IPS-18a (cell line): ENCODE measurements around the gene TTC29.
"Not testable (repeated sequence)": the region's sequence is repeated elsewhere in the genome, so short reads cannot be mapped to it uniquely, and the experiment has no call there.

Experiments used
- H3K27ac ChIP-seq: one replicate; pipeline ENCODE4 v1.5.1; 2013; ENCODE audit warnings: low read length
- H3K27me3 ChIP-seq: one replicate; pipeline ENCODE4 v1.6.1; 2013; ENCODE audit warnings: mild to moderate bottlenecking, low read length; ENCODE audit not compliant: control insufficient read depth, insufficient read depth
- H3K36me3 ChIP-seq: one replicate; pipeline ENCODE4 v1.6.1; 2013; ENCODE audit warnings: low read depth, low read length; ENCODE audit not compliant: control insufficient read depth
- H3K4me1 ChIP-seq: one replicate; pipeline ENCODE4 v1.6.1; 2013; ENCODE audit warnings: low read depth, low read length; ENCODE audit not compliant: control insufficient read depth
- H3K4me3 ChIP-seq: one replicate; pipeline ENCODE4 v1.5.1; 2013; ENCODE audit warnings: low read length
- H3K9ac ChIP-seq: one replicate; pipeline ENCODE4 v1.6.1; 2013; ENCODE audit warnings: mild to moderate bottlenecking, low read length, moderate library complexity
- H3K9me3 ChIP-seq: one replicate; pipeline ENCODE4 v1.6.1; 2013; ENCODE audit warnings: low read depth, low read length; ENCODE audit not compliant: control insufficient read depth

Gene TTC29

DNA sequence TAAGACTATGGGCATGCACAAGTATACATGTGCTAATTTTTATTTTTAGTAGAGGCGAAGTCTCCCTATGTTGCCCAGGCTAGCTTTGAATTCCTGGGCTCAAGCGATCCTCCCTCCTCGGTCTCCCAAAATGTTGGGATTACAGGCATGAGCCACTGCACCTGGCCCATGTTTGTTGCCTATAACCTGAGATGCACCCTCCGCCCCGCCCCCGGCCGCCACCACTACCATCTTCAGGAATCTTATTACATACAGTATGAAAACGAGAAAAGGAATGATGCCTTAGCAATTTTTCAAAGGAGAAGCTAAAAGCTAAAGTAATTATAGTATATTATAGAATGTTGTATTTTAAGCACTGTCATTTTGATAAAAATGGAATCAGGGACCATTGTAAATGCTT, 245.8 kb downstream of the TTC29 start:
- Histone ChIP-seq H3K4me1 (no peaks in the 10 kb centered on the region), H3K9me3 (no peaks in the 10 kb centered on the region), H3K27me3 (no peaks in the 10 kb centered on the region), H3K27ac (no peak overlapping the region), H3K36me3 (no peaks in the 10 kb centered on the region), H3K9ac (no peak overlapping the region), H3K4me3 (no peak overlapping the region)

DNA sequence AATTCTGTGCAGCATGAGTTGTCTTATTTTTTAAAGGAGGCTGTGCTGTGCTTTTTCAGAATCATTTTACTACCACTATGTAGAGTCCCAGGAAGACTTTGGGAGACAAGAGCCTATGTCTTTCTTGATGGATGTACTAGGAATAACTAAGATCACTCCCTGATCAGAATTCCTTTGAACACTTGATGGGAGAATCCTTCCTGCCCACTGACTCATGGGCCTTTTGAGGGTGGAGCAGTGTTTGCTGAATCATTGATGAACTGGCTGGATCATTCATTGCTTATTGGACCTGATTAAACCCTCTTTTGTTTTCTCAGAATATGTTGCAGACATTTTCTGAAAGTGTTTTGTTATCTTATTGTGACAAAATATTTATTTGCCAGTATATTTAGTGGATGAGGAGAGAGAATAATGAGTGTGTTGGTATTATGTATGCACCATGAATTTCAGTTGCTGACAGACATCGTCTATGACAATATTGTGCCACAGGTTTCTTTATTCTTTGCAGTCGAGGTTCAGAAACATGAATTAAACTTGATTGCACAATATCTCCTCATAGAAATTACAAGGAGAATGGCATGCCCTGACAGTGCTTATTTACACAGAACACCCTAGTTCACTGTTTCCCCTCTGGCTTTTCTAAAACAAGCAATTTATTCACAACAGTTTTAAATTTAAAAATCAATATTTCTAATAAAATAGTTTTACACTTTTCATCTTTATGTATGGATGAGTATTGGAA, 270.7 kb downstream of the TTC29 start:
- Histone ChIP-seq H3K4me1 (no peaks in the 10 kb centered on the region), H3K9ac (no peak overlapping the region), H3K27ac (no peak overlapping the region), H3K4me3 (no peak overlapping the region), H3K9me3 (no peaks in the 10 kb centered on the region), H3K36me3 (no peaks in the 10 kb centered on the region), H3K27me3 (no peaks in the 10 kb centered on the region)

DNA sequence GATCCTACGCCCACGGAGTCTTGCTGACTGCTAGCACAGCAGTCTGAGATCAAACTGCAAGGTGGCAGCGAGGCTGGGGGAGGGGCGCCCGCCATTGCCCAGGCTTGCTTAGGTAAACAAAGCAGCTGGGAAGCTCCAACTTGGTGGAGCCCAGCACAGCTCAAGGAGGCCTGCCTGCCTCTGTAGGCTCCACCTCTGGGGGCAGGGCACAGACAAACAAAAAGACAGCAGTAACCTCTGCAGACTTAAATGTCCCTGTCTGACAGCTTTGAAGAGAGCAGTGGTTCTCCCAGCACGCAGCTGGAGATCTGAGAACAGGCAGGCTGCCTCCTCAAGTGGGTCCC, 281.7 kb downstream of the TTC29 start:
- peaks cover 10% of the 10 kb centered on the region for H3K27me3 ChIP-seq
- not testable (repeated sequence) for H3K9me3 ChIP-seq, H3K36me3 ChIP-seq, H3K4me3 ChIP-seq, H3K4me1 ChIP-seq, H3K9ac ChIP-seq, H3K27ac ChIP-seq

DNA sequence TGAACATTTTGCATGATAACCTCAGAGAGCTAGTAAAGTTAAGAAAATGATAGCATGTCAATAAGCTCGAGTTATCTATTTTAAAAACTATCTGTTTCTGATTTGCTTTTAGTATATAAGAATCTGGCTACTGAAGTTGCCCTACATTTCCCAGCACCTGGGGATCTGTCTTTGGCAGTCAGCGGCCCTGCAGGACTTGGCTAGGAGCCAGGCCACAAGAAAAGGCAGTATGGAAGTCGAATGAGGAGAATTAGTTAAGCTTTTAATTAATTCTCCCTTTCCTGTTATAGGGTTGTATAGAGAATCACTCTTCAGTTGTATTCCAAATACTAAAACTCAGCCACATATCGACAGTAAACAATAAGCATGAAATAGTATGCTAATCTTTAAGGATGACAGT, 284.3 kb downstream of the TTC29 start:
- Histone ChIP-seq H3K9me3 (no peaks in the 10 kb centered on the region), H3K9ac (no peak overlapping the region), H3K27me3 (peaks cover 33% of the 10 kb centered on the region), H3K4me3 (no peak overlapping the region), H3K36me3 (no peaks in the 10 kb centered on the region), H3K4me1 (no peaks in the 10 kb centered on the region), H3K27ac (no peak overlapping the region)
